ENCODE results near the gene DMPK. TPM values are rescaled to one million over a fixed set of nuclear protein-coding genes. Genes with fewer than 3 reads are reported as not detected.

The DMPK gene
- total RNA-seq, 2 donors from 2014 or later = 30.6 to 36.0 TPM

GRCh38 chr19:45822716-45823115 is 40.4 kb upstream of the DMPK start:
- H3K36me3 ChIP-seq = peaks cover 5% of the 10 kb centered on the region
- no peaks in the 10 kb centered on the region for H3K9me3 ChIP-seq
- intact Hi-C loops (cut with DNase I) = no loop called here
- H3K27ac ChIP-seq = no peak overlapping the region
- no peaks in the 10 kb centered on the region for H3K27me3 ChIP-seq
- peaks cover 4% of the 10 kb centered on the region for H3K4me1 ChIP-seq
- no peak for DNase-seq
- no peak overlapping the region for H3K9ac ChIP-seq (ENCODE audit: low read depth in 2 of 2, low read length in 2 of 2)
- no peak for TF ChIP-seq CTCF (IDR thresholded peaks at IDR 0.05)
- no peak overlapping the region for H3K4me3 ChIP-seq

GRCh38 chr19:45821570-45821969 is 39.3 kb upstream of the DMPK start:
- H3K9me3 ChIP-seq = no peaks in the 10 kb centered on the region
- no peak overlapping the region for H3K27ac ChIP-seq
- H3K27me3 ChIP-seq = no peaks in the 10 kb centered on the region
- intact Hi-C loops (cut with DNase I) = no loop called here
- peaks cover 5% of the 10 kb centered on the region for H3K36me3 ChIP-seq
- no peak overlapping the region for H3K4me3 ChIP-seq
- no peak for DNase-seq
- no peak for TF ChIP-seq CTCF (IDR thresholded peaks at IDR 0.05)
- H3K4me1 ChIP-seq = peaks cover 4% of the 10 kb centered on the region
- no peak overlapping the region for H3K9ac ChIP-seq (ENCODE audit: low read depth in 2 of 2, low read length in 2 of 2)

- no peak overlapping the region for H3K4me3 ChIP-seq
- H3K4me1 ChIP-seq = peaks cover 4% of the 10 kb centered on the region
- peaks cover 3% of the 10 kb centered on the region for H3K36me3 ChIP-seq
- H3K9ac ChIP-seq (ENCODE audit: low read depth in 2 of 2, low read length in 2 of 2) = no peak overlapping the region
- no peaks in the 10 kb centered on the region for H3K27me3 ChIP-seq
- TF ChIP-seq CTCF (IDR thresholded peaks at IDR 0.05) = no peak
- DNase-seq = no peak
- intact Hi-C loops (cut with DNase I) = no loop called here
- no peak overlapping the region for H3K27ac ChIP-seq
- no peaks in the 10 kb centered on the region for H3K9me3 ChIP-seq
Measured at GRCh38 chr19:45821103-45821521, 38.8 kb upstream of the DMPK start.

- TF ChIP-seq CTCF (IDR thresholded peaks at IDR 0.05) = no peak
- intact Hi-C loops (cut with DNase I) = no loop called here
Measured at GRCh38 chr19:45820413-45821102, 38.3 kb upstream of the DMPK start.

GRCh38 chr19:45819769-45820168 is 37.5 kb upstream of the DMPK start:
- Histone ChIP-seq H3K36me3 (no peaks in the 10 kb centered on the region), H3K4me1 (peaks cover 2% of the 10 kb centered on the region), H3K27me3 (no peaks in the 10 kb centered on the region), H3K9ac (ENCODE audit: low read depth in 2 of 2, low read length in 2 of 2) (no peak overlapping the region), H3K4me3 (no peak overlapping the region), H3K27ac (no peak overlapping the region), H3K9me3 (no peaks in the 10 kb centered on the region)
- intact Hi-C loops (cut with DNase I) = loop anchor here (10.0 kb wide), 1 partner anchor 65 kb away; the partner anchor contains the start of gene IRF2BP1
- no peak for TF ChIP-seq CTCF (IDR thresholded peaks at IDR 0.05)
- DNase-seq = no peak

More at GRCh38 chr19:45820413-45821102, 38.3 kb upstream of the DMPK start:
- no peak for DNase-seq
- Histone ChIP-seq H3K36me3 (no peaks in the 10 kb centered on the region), H3K27me3 (no peaks in the 10 kb centered on the region), H3K9ac (ENCODE audit: low read depth in 2 of 2, low read length in 2 of 2) (no peak overlapping the region), H3K27ac (no peak overlapping the region), H3K4me1 (peaks cover 4% of the 10 kb centered on the region), H3K4me3 (no peak overlapping the region), H3K9me3 (no peaks in the 10 kb centered on the region)
